GM23248 (cell line): Measurements from ENCODE around the gene TRAF1. TPM values are rescaled to one million over a fixed set of nuclear protein-coding genes. Genes with fewer than 3 reads are reported as not detected.

ENCODE experiments used
- DNase-seq: peaks from one replicate; pipeline ENCODE4 v3.0.0-alpha.2; 2015
- H2AFZ ChIP-seq: fragments of 200-600 bp; sonication (generic); 2 replicates; pipeline ENCODE4 v1.6.1; 2016; ENCODE audit warnings: antibody characterized with exemption
- H3F3A ChIP-seq: fragments of 200-600 bp; sonication (generic); 2 replicates; pipeline ENCODE4 v1.6.1; 2016; ENCODE audit warnings: mild to moderate bottlenecking, antibody characterized with exemption, mixed run types; ENCODE audit not compliant: insufficient read depth
- H3K27ac ChIP-seq: fragments of 200-600 bp; sonication (generic); 2 replicates; pipeline ENCODE4 v1.5.1; 2016; ENCODE audit warnings: mild to moderate bottlenecking
- H3K27me3 ChIP-seq: fragments of 200-600 bp; sonication (generic); replicated peaks from 2 replicates; pipeline ENCODE4 v1.6.1; 2016; ENCODE audit warnings: mild to moderate bottlenecking; ENCODE audit not compliant: insufficient read depth
- H3K36me3 ChIP-seq: fragments of 200-600 bp; sonication (generic); 2 replicates; pipeline ENCODE4 v1.6.1; 2016; ENCODE audit warnings: low read depth, mild to moderate bottlenecking
- H3K4me1 ChIP-seq: fragments of 200-600 bp; sonication (generic); 2 replicates; pipeline ENCODE4 v1.6.1; 2016; ENCODE audit warnings: mild to moderate bottlenecking; ENCODE audit not compliant: insufficient read depth
- H3K4me2 ChIP-seq: fragments of 200-600 bp; sonication (generic); one replicate; pipeline ENCODE4 v1.6.1; 2016; ENCODE audit warnings: mild to moderate bottlenecking; ENCODE audit not compliant: unreplicated experiment
- H3K4me3 ChIP-seq: fragments of 200-600 bp; sonication (generic); 2 replicates; pipeline ENCODE4 v1.5.1; 2016; ENCODE audit warnings: mild to moderate bottlenecking
- H3K79me2 ChIP-seq: fragments of 200-600 bp; sonication (generic); 2 replicates; pipeline ENCODE4 v1.6.1; 2016; ENCODE audit warnings: mild to moderate bottlenecking; ENCODE audit not compliant: insufficient read depth
- H3K9ac ChIP-seq: fragments of 200-600 bp; sonication (generic); 2 replicates; pipeline ENCODE4 v1.6.1; 2016; ENCODE audit warnings: mild to moderate bottlenecking
- H3K9me2 ChIP-seq: fragments of 200-600 bp; sonication (generic); 2 replicates; pipeline ENCODE4 v1.6.1; 2016; ENCODE audit warnings: mixed run types, mild to moderate bottlenecking, moderate library complexity; ENCODE audit not compliant: insufficient read depth
- H3K9me3 ChIP-seq: fragments of 200-600 bp; sonication (generic); one replicate; pipeline ENCODE4 v1.6.1; 2017; ENCODE audit warnings: low read depth
- H4K20me1 ChIP-seq: fragments of 200-600 bp; sonication (generic); 2 replicates; pipeline ENCODE4 v1.6.0; 2016; ENCODE audit not compliant: insufficient read depth
- EZH2 ChIP-seq: fragments of 200-600 bp; sonication (generic); IDR thresholded peaks from 2 replicates; pipeline ENCODE4 v1.6.1; 2018; ENCODE audit warnings: antibody characterized with exemption, mild to moderate bottlenecking; ENCODE audit not compliant: insufficient read depth, poor library complexity, severe bottlenecking
- EZH2phosphoT487 ChIP-seq: fragments of 200-600 bp; sonication (generic); IDR thresholded peaks from 2 replicates; pipeline ENCODE4 v1.6.1; 2018; ENCODE audit warnings: antibody characterized with exemption, moderate library complexity, mild to moderate bottlenecking, low read depth; ENCODE audit not compliant: insufficient read depth
- whole genome bisulfite sequencing, 2 experiments: methylation state at CpG; one replicate each; pipeline ENCODE4 v1.1.6; 2015 to 2017; ENCODE audit warnings: low lambda C conversion rate in 2 of 2, low coverage in 1 of 2; ENCODE audit errors: missing lambda C conversion rate in 2 of 2; 5-methylcytosine and 5-hydroxymethylcytosine counted together
- in situ Hi-C: fragments of 300-500 bp; cut with MboI; formaldehyde crosslinking; loops from 2 replicates; pipeline ENCODE4 v1.15.0; 2020
- polyA plus RNA-seq: library from polyadenylated mRNA; unstranded; fragments of >200 nt; fragmentation: Nextera tagmentation; extraction: Ambion mirVana; gene quantifications from 2 replicates; pipeline ENCODE4 v1.2.1, GENCODE V29; 2016
- total RNA-seq: library from RNA; depleted of rRNA; stranded (reverse); fragments of >200 nt; shearing (Covaris generic); gene quantifications from 2 replicates; pipeline ENCODE4 v1.2.3, GENCODE V29; 2014

TRAF1 gene
- total and polyA plus RNA-seq, 2 experiments from 2014 or later, result 0.54 to 0.75 TPM

DNA sequence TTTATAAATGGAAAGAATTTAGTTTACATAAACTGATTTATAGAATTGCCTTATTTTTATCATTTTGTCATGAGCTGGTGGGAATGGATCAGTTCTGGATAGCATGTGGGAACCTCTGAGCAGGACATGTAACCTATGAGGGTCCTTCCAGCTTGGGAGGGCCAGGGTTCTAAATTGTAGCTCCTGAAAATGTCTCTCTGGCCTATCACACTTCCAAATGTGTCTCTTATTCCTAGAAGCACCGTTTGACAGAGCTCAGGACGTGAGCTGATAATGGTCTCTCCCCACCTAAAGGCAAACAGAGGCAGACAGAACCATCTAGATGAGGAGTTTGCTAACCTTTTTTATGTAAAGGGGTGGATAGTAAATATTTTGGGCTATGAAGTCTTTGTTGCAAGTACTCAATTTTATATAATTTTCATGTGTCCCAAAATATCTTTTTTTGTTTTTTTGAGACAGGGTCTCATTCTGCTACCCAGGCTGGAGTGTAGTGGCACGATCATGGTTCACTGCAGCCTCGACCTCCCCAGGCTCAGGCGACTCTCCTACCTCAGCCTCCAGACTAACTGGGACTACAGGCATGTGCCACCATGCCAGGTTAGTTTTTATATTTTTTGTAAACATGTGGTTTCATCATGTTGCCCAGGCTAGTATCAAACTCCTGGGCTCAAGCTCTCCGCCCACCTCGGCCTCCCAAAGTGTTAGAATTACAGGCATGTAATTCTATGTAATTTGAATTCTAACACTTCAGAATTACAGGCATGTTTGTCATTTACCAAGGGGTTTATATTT is 4.0 kb downstream of the TRAF1 start:
- Histone ChIP-seq H3K4me2 (no peak overlapping the region), H3K9ac (no peak overlapping the region), H4K20me1 (no peaks in the 10 kb centered on the region), H3K9me2 (no peaks in the 10 kb centered on the region), H3K4me3 (no peak overlapping the region), H3K27ac (no peak overlapping the region), H3K9me3 (no peaks in the 10 kb centered on the region), H3K27me3 (no peaks in the 10 kb centered on the region), H2AFZ (no peak overlapping the region), H3K4me1 (peaks cover 21% of the 10 kb centered on the region; the same call in 1 of the 2 replicates), H3K79me2 (no peaks in the 10 kb centered on the region), H3F3A (peaks cover 6% of the 10 kb centered on the region), H3K36me3 (no peaks in the 10 kb centered on the region)
- DNase-seq, result no peak
- WGBS, 2 experiments, result 80 to 81% methylated on average over 7 of the region's 7 CpGs
- in situ Hi-C loops, result no loop called here
- TF ChIP-seq EZH2phosphoT487 (no peak), EZH2 (no peak)

DNA sequence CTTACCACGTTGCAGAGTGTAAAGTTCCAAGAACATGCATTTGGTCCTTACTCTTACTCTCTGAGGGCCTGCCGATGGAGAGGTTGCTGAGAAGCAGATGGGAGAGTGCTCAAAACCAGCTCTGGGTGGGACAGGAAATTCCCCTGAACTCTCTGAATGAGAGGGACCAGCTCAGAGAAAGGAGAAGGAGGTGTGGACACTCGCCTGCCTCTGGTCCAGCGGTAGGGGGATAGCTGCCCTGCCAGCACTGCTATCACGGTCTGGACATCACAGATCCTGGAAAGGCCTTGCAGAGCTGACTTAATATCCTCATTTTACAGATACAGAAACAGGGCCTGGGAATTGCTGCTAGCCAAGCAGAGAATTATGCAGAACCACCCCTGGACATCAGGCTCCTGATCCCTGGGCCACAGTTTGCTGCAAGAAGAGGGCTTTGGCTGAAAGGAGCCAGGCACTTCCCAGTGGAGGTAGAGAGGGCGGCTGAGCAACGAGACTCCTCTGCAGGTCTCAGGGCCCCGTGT is 4.9 kb downstream of the TRAF1 start:
- TF ChIP-seq EZH2phosphoT487 (no peak), EZH2 (no peak)

GRCh38 chr9:120920806-120921178 is 5.8 kb downstream of the TRAF1 start:
- no peak overlapping the region for H3K4me2 ChIP-seq
- no peaks in the 10 kb centered on the region for H3K9me2 ChIP-seq
- H2AFZ ChIP-seq, result no peak overlapping the region
- H3F3A ChIP-seq, result peaks cover 3% of the 10 kb centered on the region; the same call in 1 of the 2 replicates
- no peak overlapping the region for H3K4me3 ChIP-seq
- H3K9me3 ChIP-seq, result no peaks in the 10 kb centered on the region
- in situ Hi-C loops, result no loop called here
- H3K79me2 ChIP-seq, result no peaks in the 10 kb centered on the region
- H3K27me3 ChIP-seq, result no peaks in the 10 kb centered on the region
- H3K27ac ChIP-seq, result no peak overlapping the region
- H3K4me1 ChIP-seq, result peaks cover 18% of the 10 kb centered on the region
- no peaks in the 10 kb centered on the region for H3K36me3 ChIP-seq
- WGBS, 2 experiments, result 55 to 61% methylated on average over 3 of the region's 3 CpGs
- no peak for DNase-seq
- no peaks in the 10 kb centered on the region for H4K20me1 ChIP-seq
- H3K9ac ChIP-seq, result no peak overlapping the region
- no peak for TF ChIP-seq EZH2
- TF ChIP-seq EZH2phosphoT487, result no peak

More for the DNA sequence above, 4.9 kb downstream of the TRAF1 start:
- in situ Hi-C loops, result no loop called here
- Histone ChIP-seq H3K9ac (no peak overlapping the region), H3K9me2 (no peaks in the 10 kb centered on the region), H3K4me3 (no peak overlapping the region), H3K9me3 (no peaks in the 10 kb centered on the region), H3K27me3 (no peaks in the 10 kb centered on the region), H3K79me2 (no peaks in the 10 kb centered on the region), H3K4me2 (no peak overlapping the region), H2AFZ (no peak overlapping the region), H4K20me1 (no peaks in the 10 kb centered on the region), H3F3A (peaks cover 3% of the 10 kb centered on the region; the same call in 1 of the 2 replicates), H3K36me3 (no peaks in the 10 kb centered on the region), H3K4me1 (peaks cover 21% of the 10 kb centered on the region; the same call in 1 of the 2 replicates), H3K27ac (no peak overlapping the region)
- DNase-seq, result no peak
- WGBS, 2 experiments, result 62 to 67% methylated on average over 8 of the region's 8 CpGs

DNA sequence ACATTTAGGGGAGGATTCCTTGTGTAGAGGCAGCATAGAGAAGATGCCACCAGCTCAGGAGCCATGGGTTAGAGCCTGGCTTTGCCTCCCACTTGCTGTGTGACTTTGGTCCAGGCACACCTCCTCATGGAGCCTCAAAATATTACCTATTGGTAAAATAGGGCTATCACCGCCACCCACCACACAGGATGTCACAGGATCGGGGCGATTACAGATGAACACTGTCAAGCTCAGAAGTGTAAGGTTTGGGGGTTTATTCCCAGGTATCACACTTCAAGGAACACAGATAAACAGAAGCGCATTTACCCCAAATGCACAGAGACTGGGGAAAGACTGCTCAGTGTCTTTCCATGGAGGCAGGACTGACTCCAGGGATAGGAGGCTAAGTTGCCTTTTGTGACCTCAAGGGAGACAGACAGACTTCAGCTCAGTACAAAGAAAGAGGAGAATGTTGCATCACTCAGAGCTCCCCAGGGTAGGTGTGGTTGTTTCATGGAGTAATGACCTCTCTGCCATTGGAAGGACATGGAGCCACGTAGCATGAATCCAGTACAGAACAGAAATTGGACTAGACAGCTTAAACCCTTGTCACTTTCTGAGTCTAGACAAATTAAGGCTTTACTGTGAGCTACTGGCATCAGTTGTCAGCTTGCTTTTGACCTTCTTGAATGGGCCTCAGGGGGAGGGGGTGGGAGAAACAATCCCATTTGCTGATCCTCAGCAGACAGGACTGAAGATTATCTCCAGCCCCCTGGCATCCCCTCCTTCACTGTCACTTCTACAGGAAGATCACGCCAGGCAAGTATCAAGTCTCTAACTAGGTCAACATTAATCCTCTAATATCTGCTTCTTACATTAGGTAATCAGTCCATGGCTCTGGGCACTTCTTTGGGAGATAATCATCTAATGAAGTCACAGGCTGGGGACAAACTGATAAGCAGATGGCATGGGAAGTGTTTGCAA is 6.5 kb downstream of the TRAF1 start:
- peaks cover 17% of the 10 kb centered on the region for H3K4me1 ChIP-seq
- no peak overlapping the region for H3K4me3 ChIP-seq
- H3K27ac ChIP-seq, result no peak overlapping the region
- H3K9me2 ChIP-seq, result no peaks in the 10 kb centered on the region
- H3K79me2 ChIP-seq, result no peaks in the 10 kb centered on the region
- TF ChIP-seq EZH2 (no peak), EZH2phosphoT487 (no peak)
- in situ Hi-C loops, result no loop called here
- no peak for DNase-seq
- no peaks in the 10 kb centered on the region for H3K27me3 ChIP-seq
- H3F3A ChIP-seq, result peaks cover 3% of the 10 kb centered on the region; the same call in 1 of the 2 replicates
- no peaks in the 10 kb centered on the region for H3K36me3 ChIP-seq
- H3K9ac ChIP-seq, result no peak overlapping the region
- no peak overlapping the region for H3K4me2 ChIP-seq
- WGBS, 2 experiments, result 89% methylated on average over 6 of the region's 6 CpGs
- H3K9me3 ChIP-seq, result no peaks in the 10 kb centered on the region
- no peak overlapping the region for H2AFZ ChIP-seq
- H4K20me1 ChIP-seq, result no peaks in the 10 kb centered on the region
